ENCODE data around the gene ITGBL1.

DNA sequence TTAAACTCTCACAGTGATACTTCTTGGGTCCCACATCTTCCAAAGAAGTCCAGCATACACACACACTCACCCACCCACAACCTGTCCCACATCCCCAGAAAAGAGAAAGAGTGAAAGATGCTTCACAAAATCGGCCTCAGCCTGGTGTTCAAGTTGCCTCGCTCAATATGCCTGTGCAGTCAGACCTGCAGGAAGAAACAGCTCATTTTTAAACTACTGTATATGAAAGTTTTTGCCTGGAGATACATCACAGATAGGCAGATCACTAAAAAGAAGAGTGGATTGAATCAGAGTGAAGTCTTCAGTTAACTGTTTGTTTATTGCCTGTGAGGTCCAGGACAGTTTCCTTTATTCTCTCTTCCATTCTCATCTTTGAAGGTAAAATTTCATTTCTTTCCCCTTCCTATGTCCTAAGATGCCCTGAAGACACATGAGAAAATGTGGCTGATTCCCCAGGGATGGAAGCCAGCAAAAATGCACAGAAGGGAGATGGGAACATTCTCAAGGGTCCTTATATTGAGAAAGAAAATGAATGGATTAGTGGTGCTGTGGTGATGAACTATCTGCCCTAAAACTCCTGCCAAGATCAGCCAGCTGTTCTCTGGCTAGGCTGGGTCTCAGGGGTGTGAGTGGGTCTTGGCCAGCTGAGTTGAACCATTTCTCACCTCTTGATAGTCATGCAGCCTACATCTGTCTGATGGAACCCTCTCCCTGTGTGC, 259.0 kb downstream of the ITGBL1 start:
- TF ChIP-seq, protein P1, sequence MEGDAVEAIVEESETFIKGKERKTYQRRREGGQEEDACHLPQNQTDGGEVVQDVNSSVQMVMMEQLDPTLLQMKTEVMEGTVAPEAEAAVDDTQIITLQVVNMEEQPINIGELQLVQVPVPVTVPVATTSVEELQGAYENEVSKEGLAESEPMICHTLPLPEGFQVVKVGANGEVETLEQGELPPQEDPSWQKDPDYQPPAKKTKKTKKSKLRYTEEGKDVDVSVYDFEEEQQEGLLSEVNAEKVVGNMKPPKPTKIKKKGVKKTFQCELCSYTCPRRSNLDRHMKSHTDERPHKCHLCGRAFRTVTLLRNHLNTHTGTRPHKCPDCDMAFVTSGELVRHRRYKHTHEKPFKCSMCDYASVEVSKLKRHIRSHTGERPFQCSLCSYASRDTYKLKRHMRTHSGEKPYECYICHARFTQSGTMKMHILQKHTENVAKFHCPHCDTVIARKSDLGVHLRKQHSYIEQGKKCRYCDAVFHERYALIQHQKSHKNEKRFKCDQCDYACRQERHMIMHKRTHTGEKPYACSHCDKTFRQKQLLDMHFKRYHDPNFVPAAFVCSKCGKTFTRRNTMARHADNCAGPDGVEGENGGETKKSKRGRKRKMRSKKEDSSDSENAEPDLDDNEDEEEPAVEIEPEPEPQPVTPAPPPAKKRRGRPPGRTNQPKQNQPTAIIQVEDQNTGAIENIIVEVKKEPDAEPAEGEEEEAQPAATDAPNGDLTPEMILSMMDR (IDR thresholded peaks at IDR 0.05; ENCODE audit: extremely low read depth in 1 of 2, insufficient read depth in 1 of 2, low read depth in 1 of 2, low read length in 2 of 2): no peak
- TF ChIP-seq POLR2AphosphoS5 (IDR thresholded peaks at IDR 0.05; ENCODE audit: insufficient read depth, low read depth, low read length): no peak
- no peak for TF ChIP-seq POLR2A (IDR thresholded peaks at IDR 0.05; ENCODE audit: low read depth, low read length)
- TF ChIP-seq EZH2 (IDR thresholded peaks at IDR 0.05; ENCODE audit: borderline replicate concordance, low read depth, low read length, severe bottlenecking): no peak
- no peak for TF ChIP-seq MAX (IDR thresholded peaks at IDR 0.05; ENCODE audit: insufficient read depth, insufficient read length)
- TF ChIP-seq FOS (IDR thresholded peaks at IDR 0.05; ENCODE audit: borderline replicate concordance, insufficient read depth, low read length): no peak
- TF ChIP-seq JUN (IDR thresholded peaks at IDR 0.05; ENCODE audit: borderline replicate concordance, insufficient read depth, insufficient read length, low read depth): no peak
- TF ChIP-seq MYC (IDR thresholded peaks at IDR 0.05; ENCODE audit: low read depth, low read length): no peak

All from endothelial cell of umbilical vein (primary cell).